Dedifferentiated amniotic fluid mesenchymal stem cell (primary cell): Measurements from ENCODE around the gene NCEH1.

Source experiments
- DNase-seq: peaks from one replicate; pipeline ENCODE4 v3.0.0-alpha.2; 2016; ENCODE audit errors: extremely low spot score

The NCEH1 gene

DNA sequence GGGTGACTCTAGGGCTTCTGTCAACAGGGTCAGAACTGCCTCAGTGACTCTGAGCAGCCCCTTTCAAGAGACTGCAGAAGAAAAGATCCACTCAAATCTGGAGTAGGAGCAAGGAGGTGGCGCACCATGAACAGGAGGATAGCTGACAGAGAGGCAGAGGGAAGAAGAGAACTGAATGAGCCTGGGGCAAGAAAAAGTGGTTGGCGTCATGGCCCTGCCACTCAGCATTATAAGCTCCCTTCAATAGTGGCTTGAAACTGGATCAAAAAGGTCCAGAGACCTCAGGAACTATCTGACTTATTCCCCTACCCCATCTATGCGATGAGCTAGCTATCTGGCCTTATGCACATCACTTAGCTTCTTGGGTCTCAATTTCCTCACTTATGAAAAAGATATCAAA lies 66.6 kb downstream of the NCEH1 start:
- DNase-seq: no peak

DNA sequence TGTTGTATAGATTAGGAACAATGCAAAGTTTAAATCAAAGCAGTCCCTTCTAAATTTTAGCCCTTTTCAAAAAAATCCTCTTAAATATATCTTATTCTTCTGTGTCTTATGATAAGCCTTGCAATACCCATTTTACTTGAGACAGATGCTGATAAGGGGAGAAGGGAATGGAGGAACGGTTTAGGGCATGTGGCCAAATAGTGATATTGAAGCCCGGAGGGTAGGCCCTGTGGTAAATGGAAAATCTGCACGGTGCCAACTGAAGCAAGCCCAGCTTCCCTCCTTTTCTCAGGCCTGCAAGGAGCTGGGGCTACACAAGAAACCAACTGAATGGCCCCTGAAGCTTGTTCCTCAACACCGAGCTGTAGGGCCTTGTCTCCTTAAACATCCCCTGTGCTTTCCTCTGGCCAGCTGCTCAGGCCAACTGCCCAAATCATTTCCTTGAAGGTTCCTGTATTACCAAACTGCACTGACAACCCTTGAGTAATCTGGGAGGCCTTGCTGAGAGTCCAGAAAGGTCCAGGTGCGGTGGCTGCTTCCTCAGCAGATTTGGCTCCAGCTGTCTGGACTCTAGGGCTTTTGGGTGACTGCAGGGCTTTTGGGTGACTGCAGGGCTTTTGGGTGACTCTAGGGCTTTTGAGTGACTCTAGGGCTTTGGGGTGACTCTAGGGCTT lies 67.2 kb downstream of the NCEH1 start:
- no peak for DNase-seq

DNA sequence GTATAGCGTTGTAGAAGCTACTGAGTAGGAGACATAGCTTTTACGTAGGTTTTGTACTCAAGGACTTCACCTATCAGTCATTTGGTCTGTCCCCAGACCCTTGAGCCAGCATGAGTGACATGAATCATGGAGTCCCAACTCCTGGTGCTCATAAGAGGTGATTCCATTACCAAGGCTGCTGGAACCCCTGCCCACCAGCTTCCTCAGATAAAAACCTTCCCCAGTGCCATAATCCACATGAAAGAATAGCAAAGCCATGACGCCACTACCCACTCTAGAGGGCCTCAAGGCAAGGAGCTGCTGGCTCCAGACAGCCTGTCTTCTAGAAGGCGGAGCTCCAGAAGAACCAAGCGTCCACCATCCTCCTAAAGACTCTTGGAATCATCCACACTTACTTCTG lies 69.6 kb downstream of the NCEH1 start:
- DNase-seq: no peak

DNA sequence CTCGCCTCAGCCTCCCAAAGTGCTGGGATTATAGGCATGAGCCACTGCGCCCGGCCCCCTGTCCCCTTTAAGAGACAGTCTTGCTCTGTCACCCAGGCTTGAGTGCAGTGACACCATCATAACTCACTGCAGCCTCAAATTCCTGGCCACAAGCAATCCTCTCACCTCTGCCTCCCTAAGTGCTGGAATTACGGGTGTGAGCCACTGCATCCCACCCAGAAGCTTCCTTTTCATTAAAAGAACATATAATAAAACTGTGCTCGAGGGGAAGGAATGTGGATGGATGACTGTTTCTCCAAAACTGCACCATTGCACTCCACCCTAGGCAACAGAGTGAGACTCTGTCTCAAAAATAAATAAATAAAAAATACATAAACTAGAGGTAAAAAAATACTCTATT lies 70.1 kb downstream of the NCEH1 start:
- DNase-seq: no peak

DNA sequence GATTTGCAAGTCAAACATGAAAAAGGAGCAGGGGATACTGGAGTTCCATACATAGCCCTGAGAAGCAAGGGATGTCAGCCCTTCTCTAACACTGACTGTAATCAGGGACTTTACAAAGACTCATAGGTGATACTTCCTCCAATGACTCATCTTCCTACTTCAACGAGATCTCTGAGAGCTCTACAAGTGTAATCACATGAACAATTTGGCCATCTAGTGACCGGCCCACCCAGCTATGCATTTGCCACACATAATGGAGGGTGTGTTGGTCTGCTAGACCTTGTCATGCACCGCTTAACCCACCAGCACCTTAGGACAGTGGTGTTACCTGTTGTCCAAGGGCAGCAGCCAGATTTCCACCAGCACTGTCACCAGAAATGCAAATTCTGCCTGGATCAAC lies 75.3 kb downstream of the NCEH1 start:
- no peak for DNase-seq

DNA sequence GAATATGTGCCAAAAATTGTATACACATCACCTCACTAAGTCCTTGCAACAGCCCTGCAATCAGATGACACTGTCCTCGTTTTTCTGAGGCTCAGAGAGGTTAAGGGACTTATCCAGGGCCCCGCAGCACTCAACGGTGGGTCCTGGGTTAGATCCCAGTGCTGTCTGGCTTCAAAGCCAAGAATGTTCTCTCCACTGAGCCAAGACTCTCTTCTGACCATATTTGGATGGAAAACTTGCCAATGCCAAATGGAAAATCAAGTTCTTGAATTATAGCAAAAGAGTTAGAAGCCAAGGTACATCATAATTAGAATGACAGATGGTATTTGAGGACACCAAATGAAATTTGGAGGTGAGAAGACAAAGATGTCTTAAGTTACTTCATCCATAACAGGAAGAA lies 75.9 kb downstream of the NCEH1 start:
- DNase-seq: no peak

DNA sequence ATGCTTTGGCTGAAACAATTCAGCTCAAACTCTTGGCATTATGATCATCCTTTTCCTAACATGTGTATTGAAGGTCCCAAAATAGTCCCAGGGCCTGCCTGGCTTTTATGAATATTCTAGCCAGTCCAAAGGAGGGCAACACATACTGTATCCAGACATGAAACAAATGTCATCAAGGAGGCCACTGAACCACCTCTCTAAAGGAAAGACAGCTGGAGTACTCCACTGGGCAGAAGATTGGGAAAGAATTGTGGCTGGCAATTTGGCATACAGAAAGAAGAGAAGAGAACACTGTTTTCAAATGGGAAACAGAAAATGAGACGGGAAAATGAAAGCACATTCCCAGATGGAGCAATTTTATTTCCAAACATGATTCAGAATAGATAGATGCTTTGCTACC lies 80.6 kb downstream of the NCEH1 start:
- DNase-seq: no peak

DNA sequence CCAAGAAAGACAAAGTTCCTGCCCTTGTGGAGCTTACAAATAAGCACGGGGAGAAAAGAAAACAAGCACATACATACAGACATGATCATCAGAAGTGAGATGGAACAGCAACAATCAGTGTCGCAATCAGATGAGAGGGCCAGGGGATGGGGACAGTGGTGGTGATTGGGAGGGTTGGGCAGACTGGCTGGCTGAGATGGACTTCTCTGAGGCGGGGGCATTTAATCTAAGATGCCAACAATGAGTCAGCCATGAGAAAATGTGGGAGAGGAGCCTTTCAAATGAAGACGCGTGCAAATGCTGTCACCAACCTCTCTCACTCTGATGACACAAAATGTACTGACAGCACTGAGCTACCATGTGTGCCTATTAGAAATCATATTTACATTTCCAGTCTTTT lies 81.4 kb downstream of the NCEH1 start:
- DNase-seq: no peak

DNA sequence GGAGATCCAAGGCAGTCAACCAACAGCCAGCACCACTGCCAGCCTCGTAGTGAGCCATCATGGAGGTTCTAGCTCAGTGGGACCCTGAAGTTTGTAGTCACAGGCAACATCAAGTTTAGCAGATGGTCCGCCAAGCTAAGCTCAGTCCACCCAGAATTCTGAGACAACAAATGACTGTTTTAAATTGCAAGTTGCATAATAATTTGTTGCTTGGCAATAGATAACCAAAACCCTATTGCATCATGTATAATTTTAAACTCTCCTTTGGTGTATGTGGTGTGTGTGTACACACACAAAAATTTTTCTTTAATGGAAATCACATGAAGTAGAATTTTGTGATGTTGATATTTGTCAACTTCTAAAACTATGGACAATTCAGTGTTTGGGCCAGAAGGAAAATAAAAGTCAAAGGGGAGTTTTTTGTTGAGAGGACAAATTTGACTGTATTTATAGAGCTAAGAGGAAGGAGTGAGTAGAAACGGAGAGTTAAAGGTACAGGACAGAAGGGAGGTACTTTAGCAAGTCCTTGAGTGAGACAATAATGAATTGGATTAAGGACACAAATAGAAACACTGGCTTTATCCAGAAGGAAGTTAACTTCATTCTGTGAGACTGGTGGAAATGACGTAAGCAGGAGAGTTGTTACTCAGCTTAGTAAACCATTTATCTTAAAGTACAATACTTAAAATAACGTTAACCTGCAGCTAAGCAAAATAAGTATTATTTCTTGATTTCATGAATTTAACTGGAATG lies 83.6 kb downstream of the NCEH1 start:
- peak; percentile 32 for DNase-seq

DNA sequence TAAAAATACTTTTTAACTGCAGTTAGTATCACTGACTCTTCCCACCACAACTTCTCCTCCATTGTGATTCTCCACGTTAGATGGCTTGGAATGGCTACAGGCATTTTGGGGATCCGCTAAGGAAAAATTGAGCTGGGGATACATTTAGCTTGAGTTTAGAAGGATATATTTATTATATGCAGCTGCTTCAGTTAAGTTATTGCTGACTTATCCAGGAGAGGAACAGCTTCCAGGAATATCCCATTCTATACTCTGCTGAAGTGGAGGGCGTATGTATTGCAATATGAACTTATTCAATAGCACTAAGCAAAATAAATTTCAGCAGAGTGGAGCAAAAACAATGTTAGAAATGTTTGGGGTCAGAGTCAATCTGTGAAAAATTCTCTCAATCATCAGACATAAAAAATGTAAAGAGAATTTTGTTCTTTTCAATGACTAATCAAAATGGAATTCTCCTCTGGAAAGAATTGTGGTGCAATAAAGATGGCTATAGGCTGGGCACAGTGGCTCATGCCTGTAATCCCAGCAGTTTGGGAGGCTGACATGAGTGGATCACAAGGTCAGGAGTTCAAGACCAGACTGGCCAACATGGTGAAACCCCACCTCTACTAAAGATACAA lies 84.7 kb downstream of the NCEH1 start:
- DNase-seq: peak; percentile 47

DNA sequence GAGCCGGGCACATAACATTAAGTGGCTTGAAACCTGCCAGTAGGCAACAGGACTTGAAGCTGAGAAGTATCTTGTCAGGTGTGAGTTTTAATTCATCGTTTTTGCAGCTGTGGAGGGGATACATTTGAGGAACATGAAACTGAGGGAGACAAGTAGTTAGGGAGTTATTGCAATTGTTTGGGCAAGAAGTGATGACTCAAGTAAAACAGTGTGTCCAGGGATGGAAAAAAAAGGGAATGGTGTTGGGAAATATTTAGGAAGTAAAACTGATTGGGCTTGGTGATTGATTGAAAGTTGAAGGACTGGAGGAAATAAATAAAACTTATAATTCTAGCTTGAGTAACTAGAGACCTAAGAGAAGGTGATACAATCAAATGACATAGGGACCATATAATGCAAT lies 85.5 kb downstream of the NCEH1 start:
- no peak for DNase-seq

DNA sequence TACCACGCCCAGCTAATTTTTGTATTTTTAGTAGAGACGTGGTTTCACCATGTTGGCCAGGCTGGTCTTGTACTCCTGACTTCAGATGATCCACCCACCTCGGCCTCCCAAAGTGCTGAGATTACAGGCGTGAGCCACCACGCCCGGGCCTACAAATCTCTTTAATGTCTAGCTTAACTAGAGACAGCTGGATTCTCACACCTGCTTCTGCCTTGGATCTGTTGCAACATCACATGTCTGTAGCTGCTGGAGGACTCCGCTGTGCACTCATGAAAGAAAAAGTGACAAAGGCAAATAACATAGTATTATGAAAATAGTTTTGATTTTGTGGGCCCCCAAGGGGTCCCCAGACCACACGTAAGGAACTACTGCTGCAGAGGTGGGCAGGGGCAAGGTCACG lies 85.9 kb downstream of the NCEH1 start:
- DNase-seq: no peak

DNA sequence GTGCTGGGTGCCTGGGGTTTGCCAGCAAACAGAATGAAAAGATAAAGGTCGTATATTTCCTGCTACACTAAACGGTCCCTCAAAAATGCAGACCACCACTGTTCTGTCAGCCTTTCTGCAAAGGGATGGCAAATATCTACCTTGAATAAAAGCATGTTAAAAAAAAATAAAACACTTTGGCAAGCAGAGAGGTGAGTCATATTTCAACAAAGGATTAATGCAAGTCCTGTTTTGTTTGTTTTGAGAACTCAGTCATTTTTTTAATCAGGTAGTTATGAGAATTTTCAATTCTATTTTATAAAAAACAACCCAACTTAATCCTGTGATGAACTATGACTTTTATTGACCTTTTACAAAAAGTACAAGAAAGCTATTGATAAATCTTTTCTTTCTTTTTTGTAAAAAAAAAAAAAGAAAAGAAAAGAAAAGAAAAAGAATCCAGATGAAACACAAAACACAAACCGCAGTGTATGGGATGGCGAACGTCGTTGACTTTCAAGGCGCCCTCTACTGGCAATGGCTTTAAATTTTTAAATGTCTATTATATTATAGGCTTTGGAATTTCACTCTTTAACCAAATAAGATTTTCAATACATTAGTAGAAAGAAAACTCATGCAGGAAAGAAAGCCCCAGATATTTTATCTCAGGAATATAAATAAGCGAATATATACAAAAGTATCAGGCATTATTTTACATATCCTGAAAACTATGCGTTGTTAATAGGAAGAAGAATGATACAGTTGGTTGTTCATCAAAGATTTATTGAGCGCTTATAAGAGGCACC lies 87.8 kb downstream of the NCEH1 start:
- DNase-seq: peak; percentile 33

DNA sequence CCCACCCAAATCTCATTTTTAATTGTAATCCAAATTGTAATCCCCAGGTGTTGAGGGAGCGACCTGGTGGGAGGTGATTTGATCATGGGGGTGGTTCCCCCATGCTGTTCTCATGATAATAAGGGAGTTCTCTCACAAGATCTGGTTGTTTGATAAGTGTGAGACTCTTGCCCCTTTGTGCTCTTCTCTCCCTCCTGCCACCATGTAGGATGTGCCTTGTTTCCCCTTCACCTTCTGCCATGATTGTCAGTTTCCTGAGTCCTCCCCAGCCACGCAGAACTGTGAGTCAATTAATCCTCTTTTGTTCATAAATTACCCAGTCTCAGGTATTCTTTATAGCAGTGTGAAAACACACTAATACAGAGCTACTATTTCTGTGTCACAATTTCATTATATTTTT lies 88.7 kb downstream of the NCEH1 start:
- no peak for DNase-seq

DNA sequence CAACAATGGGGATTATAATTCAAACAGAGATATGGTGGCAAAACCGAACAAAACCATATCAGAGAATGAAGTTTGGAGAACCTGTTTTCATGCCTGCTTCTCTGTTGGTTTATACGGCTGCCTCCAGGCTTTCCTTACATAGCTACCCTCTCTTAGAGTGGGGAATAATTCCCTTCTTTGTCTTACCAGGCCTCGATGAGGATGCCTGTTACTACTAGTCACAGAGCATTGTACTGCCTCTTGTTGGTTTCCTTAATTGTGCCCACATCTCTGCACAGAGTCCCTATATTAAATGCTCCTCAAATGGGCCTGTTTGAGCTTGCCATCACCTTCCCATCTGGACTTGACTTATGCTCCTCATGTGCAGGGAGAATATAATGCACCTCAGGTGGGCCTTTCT lies 92.9 kb downstream of the NCEH1 start:
- no peak for DNase-seq

DNA sequence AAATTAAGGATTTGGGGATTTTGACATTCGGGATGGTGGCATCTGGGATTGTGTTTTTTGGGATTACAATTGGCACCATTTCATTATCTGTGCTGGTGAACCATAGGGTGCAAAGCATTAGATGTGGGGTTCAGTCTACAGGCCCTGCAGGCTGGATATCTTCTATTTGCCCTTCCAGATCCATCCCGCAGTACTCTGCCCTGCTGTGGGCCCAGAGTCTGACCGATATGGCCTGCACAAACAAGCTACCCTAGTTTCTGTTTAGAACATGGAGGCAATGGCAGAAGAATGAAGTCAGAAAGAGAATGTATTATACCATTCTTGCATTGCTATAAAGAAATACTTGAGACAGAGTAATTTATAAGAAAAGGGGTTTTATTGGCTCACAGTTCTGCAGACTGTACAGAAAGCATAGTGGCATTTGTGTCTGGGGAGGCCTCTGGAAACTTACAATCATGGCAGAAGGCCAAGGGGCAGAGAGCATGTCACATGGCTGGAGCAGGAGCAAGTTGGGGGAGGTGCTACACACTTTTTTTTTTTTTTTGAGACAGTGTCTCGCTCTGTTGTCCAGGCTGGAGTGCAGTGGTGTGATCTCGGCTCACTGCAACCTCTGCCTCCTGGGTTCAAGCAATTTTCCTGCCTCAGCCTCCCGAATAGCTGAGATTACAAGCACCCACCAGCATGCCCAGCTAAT lies 93.7 kb downstream of the NCEH1 start:
- DNase-seq: no peak

DNA sequence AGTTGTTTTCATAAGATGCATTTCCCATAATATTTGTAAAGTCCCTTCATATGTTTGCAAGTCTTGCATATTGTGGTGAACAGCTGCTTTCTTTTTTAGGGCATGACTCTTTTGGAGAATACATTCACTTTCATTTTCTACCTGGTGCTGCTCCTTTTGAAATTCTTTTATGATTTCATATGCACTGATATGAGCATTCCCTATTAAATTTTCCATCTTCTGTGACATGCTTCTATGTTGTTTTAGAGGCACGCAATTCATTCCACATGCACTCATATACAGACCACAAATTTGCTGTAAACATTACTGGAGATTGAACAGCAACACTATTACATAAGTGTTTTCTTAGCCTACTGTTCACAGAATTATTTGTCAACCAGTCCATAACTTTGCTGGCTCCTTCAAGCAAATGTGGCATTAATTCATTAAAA lies 94.8 kb downstream of the NCEH1 start:
- DNase-seq: peak; percentile 30

DNA sequence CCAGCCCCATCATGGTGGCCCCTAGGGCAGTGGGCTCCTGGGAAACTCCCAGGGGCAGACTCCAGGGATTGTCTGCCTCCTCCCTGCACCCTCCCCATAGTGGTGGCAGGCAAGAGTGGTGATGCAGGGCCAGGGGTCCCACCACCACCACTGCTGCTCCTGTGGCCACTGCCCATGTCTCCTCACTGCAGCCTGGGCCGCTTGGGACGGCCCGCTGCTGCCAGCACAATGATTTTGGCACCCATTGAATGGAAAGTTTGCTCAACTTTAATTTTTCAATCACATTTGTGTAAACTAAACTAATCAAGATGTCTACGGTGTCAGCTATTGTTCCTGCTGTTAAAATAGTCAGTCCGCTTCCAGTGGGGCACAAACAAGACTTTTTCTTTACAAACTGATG lies 95.6 kb downstream of the NCEH1 start:
- no peak for DNase-seq

DNA sequence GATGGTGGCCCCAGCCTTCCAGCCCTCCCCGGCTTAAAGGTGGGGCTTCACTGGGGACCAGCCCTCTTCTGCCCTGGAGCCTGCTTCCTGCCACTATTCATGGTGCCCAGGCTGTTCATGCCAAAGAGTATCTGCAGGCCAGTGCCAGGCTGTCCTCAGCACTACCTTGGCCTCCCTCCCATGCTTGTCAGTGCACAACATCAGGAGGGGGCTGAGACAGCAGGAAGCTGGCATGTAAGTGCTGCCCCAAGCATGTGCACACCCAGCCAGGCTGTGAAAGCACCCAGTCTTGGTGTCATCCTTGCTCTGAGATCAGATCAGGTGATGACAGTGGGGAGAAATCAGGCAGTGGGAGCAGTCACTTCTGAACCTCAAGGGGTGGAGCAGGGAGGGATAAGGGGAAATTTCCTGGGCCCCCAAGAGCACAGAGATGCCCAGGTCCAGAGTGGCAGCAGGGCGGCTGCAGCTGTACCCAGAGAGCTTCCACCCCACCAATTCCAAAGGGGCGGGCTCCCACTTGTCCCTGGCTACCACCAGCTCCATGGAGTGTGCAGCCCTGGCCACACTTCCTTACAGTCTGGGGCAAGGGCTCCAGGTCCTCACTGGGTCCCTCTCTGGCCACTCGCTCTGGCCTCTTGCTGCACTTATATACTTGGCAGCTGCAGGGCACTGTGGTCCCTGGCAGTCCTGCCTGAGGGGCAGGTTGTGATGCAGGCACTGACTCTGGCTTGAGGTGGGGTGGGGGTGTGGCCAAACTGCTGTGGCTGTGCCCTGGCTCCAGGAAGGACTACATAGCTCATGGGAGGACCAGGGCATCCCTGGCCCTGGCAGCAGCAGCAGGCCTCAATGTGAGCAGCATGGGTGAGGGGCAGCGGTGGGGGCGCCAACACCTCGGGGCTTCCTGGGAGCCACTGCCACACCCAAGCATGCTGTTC lies 96.3 kb downstream of the NCEH1 start:
- no peak for DNase-seq

DNA sequence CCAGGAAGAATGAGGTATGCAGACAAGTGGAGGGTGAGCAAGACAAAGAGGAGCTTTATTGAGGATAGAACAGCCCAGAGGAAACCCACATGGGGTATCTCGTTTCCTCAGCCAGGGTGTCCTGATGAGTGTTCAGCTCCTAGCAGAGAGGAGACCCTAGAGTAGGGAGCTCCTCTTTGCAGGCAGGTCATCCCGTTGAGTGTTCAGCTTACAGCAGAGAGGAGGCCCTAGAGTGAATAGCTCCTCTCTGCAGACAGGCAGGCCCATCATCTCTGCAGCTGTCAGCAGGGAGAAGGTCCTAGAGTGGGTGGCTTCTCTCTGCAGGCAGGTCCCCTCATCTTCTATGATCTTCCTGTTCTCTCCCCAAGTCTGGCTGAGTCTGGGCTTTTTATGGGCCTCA lies 97.0 kb downstream of the NCEH1 start:
- DNase-seq: no peak
